22Rv1 (cell line): ENCODE data around the gene FAM221A.

ENCODE experiments used
- CTCF ChIP-seq: fragments of 450-650 bp; IDR thresholded peaks from 2 replicates; pipeline ENCODE4 v1.5.1; 2017; ENCODE audit warnings: mild to moderate bottlenecking
- ZFX ChIP-seq: fragments of 450-650 bp; IDR thresholded peaks from 2 replicates; pipeline ENCODE4 v1.6.1; 2017; ENCODE audit warnings: antibody characterized with exemption, borderline replicate concordance

GRCh38 chr7:23742051-23742450 lies 62.1 kb downstream of the FAM221A start:
- no peak for TF ChIP-seq CTCF
- TF ChIP-seq ZFX: no peak
